Gastroesophageal sphincter (tissue), 4 donors: ENCODE results near the gene TRIM50. TPM values are rescaled to one million over a fixed set of nuclear protein-coding genes. Genes with fewer than 3 reads are reported as not detected.
"Not testable (repeated sequence)": the region's sequence is repeated elsewhere in the genome, so short reads cannot be mapped to it uniquely, and the experiment has no call there.

Experiments
- ATAC-seq: fragments of 150-250 bp; one replicate; pipeline ENCODE4 v1.9.1; 2016; ENCODE audit warnings: mild to moderate bottlenecking, moderate library complexity
- H3K27ac ChIP-seq, 4 donors: fragments of 200-600 bp; sonication (generic) in 3 of 4; 1 replicate in 3 of 4; 2 replicates in 1 of 4; pipeline ENCODE4 v1.5.1; 2016 to 2019
- H3K27me3 ChIP-seq: fragments of 200-600 bp; sonication (generic); one replicate; pipeline ENCODE4 v1.5.1; 2019
- H3K36me3 ChIP-seq, 2 donors: fragments of 200-600 bp; sonication (generic); one replicate each; pipeline ENCODE4 v1.5.1; 2019; ENCODE audit warnings: control low read depth in 1 of 2
- H3K4me1 ChIP-seq, 3 donors: fragments of 200-600 bp; sonication (generic); 1 replicate in 2 of 3; 2 replicates in 1 of 3; pipeline ENCODE4 v1.5.1; 2016 to 2019; ENCODE audit warnings: control low read depth in 2 of 3
- H3K4me3 ChIP-seq, 2 donors: fragments of 200-600 bp; sonication (generic); one replicate each; pipeline ENCODE4 v1.5.1; 2019; ENCODE audit warnings: mild to moderate bottlenecking in 1 of 2, moderate library complexity in 1 of 2
- H3K9me3 ChIP-seq, 3 donors: fragments of 200-600 bp; sonication (generic); one replicate each; pipeline ENCODE4 v1.5.1; 2017 to 2019; ENCODE audit warnings: control low read depth in 2 of 3
- CTCF ChIP-seq, 4 experiments: fragments of 200-600 bp in 2 of 4; fragments of 450-650 bp in 2 of 4; sonication (generic) in 1 of 4; IDR thresholded peaks; one replicate each; pipeline ENCODE4 v1.5.1; 2017 to 2019; ENCODE audit warnings: antibody characterized with exemption in 4 of 4, mild to moderate bottlenecking in 2 of 4, moderate library complexity in 2 of 4
- EP300 ChIP-seq: sonication (generic); formaldehyde crosslinking; IDR thresholded peaks from one replicate; pipeline ENCODE4 v1.6.1; 2017; ENCODE audit warnings: antibody characterized with exemption, mild to moderate bottlenecking
- POLR2A ChIP-seq, 2 donors: fragments of 450-650 bp; IDR thresholded peaks; one replicate each; pipeline ENCODE4 v1.6.1; 2017; ENCODE audit warnings: antibody characterized with exemption in 2 of 2, mild to moderate bottlenecking in 2 of 2, moderate library complexity in 1 of 2
- POLR2AphosphoS5 ChIP-seq: sonication (generic); formaldehyde crosslinking; IDR thresholded peaks from one replicate; pipeline ENCODE4 v1.6.1; 2017; ENCODE audit warnings: antibody characterized with exemption
- WGBS, 2 donors: methylation state at CpG; one replicate each; pipeline ENCODE4 v1.1.5; 2018; ENCODE audit warnings: low coverage in 1 of 2; 5-methylcytosine and 5-hydroxymethylcytosine counted together
- total RNA-seq, 4 donors: library from RNA; depleted of rRNA; stranded (reverse); fragments of >200 nt; gene quantifications; one replicate each; pipeline ENCODE4 v1.1.0, GENCODE V29; 2016

The TRIM50 gene
- total RNA-seq, 4 donors from 2014 or later, result 0.27 to 0.78 (median 0.42) TPM; not detected in 1

GRCh38 chr7:73324081-73324845 is 3.6 kb downstream of the TRIM50 start:
- peak; percentile 76 for ATAC-seq
- H3K36me3 ChIP-seq, H3K27ac ChIP-seq, H3K4me3 ChIP-seq, H3K27me3 ChIP-seq, H3K9me3 ChIP-seq: not testable (repeated sequence)
- peaks cover 0 to 11% (median 0%) of the 10 kb centered on the region in 3 donors for H3K4me1 ChIP-seq
- peak in 3 of 4 experiments; percentile 26 to 61 (median 33) for TF ChIP-seq CTCF (IDR thresholded peaks at IDR 0.05)
- 0 to 17% methylated on average over 2 to 10 of the region's 31 CpGs for WGBS, 2 donors

GRCh38 chr7:73323434-73324080 is 4.3 kb downstream of the TRIM50 start:
- not testable (repeated sequence) for H3K27ac ChIP-seq, H3K9me3 ChIP-seq, H3K36me3 ChIP-seq, ATAC-seq, H3K4me3 ChIP-seq
- Histone ChIP-seq H3K4me1 (peaks cover 0 to 11% (median 0%) of the 10 kb centered on the region in 3 donors), H3K27me3 (peaks cover 12% of the 10 kb centered on the region)
- 79% methylated on average over 5 of the region's 5 CpGs; no CpG with 5 or more reads in 1 of the 2 donors for WGBS, 2 donors

GRCh38 chr7:73320009-73320408 is 7.9 kb downstream of the TRIM50 start:
- peaks cover 16% of the 10 kb centered on the region for H3K27me3 ChIP-seq
- ATAC-seq, H3K4me3 ChIP-seq, H3K9me3 ChIP-seq, H3K36me3 ChIP-seq, H3K27ac ChIP-seq: not testable (repeated sequence)
- H3K4me1 ChIP-seq, result peaks cover 0 to 11% (median 0%) of the 10 kb centered on the region in 3 donors
- 60 to 100% methylated on average over 1 to 2 of the region's 9 CpGs for WGBS, 2 donors

- not testable (repeated sequence) for H3K9me3 ChIP-seq, H3K27ac ChIP-seq, ATAC-seq, H3K4me3 ChIP-seq, H3K36me3 ChIP-seq
- H3K27me3 ChIP-seq, result peaks cover 16% of the 10 kb centered on the region
- no CpG with 5 or more reads among the region's 9 CpGs for WGBS, 2 donors
- H3K4me1 ChIP-seq, result peaks cover 0 to 10% (median 0%) of the 10 kb centered on the region in 3 donors
Observed at GRCh38 chr7:73319541-73319940, 8.3 kb downstream of the TRIM50 start.

GRCh38 chr7:73318656-73319204 is 9.2 kb downstream of the TRIM50 start:
- not testable (repeated sequence) for H3K4me3 ChIP-seq, H3K4me1 ChIP-seq, H3K27ac ChIP-seq, ATAC-seq, H3K36me3 ChIP-seq, H3K9me3 ChIP-seq
- peaks cover 16% of the 10 kb centered on the region for H3K27me3 ChIP-seq
- 70% methylated on average over 4 of the region's 18 CpGs; no CpG with 5 or more reads in 1 of the 2 donors for WGBS, 2 donors

- TF ChIP-seq CTCF (IDR thresholded peaks at IDR 0.05) (no peak), POLR2A (IDR thresholded peaks at IDR 0.05) (no peak), POLR2AphosphoS5 (no peak), EP300 (no peak)
- WGBS, 2 donors, result 59% methylated on average over 4 of the region's 9 CpGs; no CpG with 5 or more reads in 1 of the 2 donors
- H3K27me3 ChIP-seq, result peaks cover 16% of the 10 kb centered on the region
- no peaks in the 10 kb centered on the region for H3K4me1 ChIP-seq
- no peak overlapping the region for H3K4me3 ChIP-seq
- H3K27ac ChIP-seq, result no peak overlapping the region
- no peak for ATAC-seq
- H3K36me3 ChIP-seq, result no peaks in the 10 kb centered on the region
- H3K9me3 ChIP-seq, result no peaks in the 10 kb centered on the region
Observed at GRCh38 chr7:73316521-73316920, 11.4 kb downstream of the TRIM50 start.

- Histone ChIP-seq H3K27ac (no peak overlapping the region), H3K36me3 (no peaks in the 10 kb centered on the region), H3K4me3 (no peak overlapping the region), H3K4me1 (peaks cover 0 to 4% (median 0%) of the 10 kb centered on the region in 3 donors), H3K9me3 (no peaks in the 10 kb centered on the region), H3K27me3 (peaks cover 10% of the 10 kb centered on the region)
- no peak for ATAC-seq
- TF ChIP-seq CTCF (IDR thresholded peaks at IDR 0.05), result no peak
- TF ChIP-seq EP300, result no peak
- no peak for TF ChIP-seq POLR2A (IDR thresholded peaks at IDR 0.05)
- no peak for TF ChIP-seq POLR2AphosphoS5
- WGBS, 2 donors, result 65% methylated on average over 2 of the region's 5 CpGs; no CpG with 5 or more reads in 1 of the 2 donors
Observed at GRCh38 chr7:73314271-73314670, 13.6 kb downstream of the TRIM50 start.
